Stimulated activated CD4-positive, alpha-beta T cell treated with anti-CD3 and anti-CD28 coated beads, Interleukin-4, amount 100 ng/mL, for 24 hours (primary cell): ENCODE measurements around the gene USP9Y.
"Not testable (repeated sequence)": the region's sequence is repeated elsewhere in the genome, so short reads cannot be mapped to it uniquely, and the experiment has no call there.

Experiments used
- DNase-seq: peaks from one replicate; pipeline ENCODE4 v3.0.0-alpha.2; 2020

USP9Y gene

DNA sequence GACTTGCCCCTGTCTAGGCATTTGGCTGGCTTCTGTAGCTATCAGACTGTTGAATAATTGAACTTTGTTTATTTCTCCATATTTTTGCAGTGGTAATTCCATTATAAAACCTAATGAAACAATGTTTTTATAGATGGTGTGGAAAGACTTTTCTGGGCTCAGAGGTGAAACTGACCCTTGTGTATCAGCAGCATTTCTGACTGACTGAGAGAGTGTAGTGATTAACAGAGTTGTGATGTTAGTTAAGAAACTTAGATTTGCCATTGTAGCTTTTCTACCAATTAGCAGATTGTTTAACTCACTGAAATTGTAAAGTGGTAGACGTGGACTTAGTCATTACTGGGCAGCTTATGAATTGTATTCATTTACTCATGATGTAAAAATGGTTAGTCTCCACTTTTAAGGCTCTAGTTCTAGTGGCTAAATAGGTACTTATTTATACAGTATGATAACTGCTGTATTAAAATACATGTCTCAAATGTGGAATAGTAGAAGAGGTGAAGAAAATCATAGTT is at the start of gene USP9Y:
Gene USP9Y, plus strand, starts transcription at position 51 of the 515 bp plus-strand sequence. CDS start 8,217 bp downstream, outside the sequence.
- no peak for DNase-seq

DNA sequence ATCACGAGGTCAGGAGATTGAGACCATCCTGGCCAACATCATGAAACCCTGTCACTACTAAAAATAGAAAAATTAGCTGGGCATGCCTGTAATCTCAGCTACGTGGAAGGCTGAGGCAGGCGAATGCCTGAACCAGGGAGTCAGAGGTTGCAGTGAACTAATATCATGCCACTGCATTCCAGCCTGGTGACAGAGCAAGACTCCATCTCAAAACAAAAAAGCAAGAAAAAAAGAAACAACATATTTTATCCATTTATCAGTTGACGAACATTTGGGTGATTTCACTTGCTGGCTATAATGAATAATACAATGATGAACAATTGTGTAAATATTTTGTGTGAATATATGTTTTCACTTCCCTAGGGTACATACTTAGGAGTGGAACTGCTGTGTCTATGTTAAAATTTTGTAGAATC is 49.4 kb upstream of the USP9Y start:
- DNase-seq: no peak

DNA sequence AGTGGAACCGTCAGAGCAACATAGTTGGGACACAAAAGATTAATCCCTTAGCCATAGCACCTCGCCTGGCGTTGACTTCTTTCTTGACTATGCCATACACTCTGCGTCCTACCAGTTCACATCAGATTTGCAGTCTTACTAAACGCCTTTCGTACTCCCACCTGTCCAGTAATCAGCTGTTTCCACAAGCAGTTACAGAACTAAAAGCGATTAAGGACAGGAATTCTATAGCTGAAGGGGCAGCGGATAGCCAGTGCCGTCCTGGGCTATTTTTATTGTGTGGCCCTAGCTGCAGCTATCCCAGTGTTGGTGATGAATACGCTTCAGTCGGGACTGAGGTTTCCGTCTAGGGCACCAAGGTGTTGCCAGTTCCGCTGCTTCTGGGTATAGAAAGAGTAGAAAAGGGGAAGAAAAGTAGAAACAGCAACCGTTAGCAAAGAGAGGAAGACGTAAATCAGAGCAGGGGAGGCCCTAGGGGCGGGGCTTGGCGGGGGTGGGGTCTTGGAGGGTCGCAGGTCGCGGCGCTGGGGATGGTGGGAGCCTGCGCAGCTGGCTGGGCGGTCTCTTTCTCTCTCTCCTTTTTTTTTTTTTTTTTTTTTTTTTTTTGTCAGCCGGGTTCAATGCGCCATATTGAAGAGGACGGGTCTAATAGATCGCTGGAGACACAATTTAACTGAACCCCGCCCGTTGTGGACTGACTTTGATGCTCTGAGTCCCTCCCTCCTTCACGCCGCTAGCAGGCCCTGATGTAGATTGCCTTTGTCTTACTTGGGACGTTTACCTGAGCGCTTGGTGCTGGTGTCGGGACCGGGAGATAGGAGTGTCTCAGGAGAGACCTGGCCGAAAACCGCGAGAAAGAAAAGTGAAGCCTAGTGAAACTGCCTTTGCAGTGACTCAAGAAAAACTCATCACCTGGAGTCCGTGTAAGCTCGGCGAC is 39.0 kb upstream of the USP9Y start:
- DNase-seq: peak; percentile 71

GRCh38 chrY:12662745-12663591 is 38.1 kb upstream of the USP9Y start:
- peak; percentile 47 for DNase-seq

DNA sequence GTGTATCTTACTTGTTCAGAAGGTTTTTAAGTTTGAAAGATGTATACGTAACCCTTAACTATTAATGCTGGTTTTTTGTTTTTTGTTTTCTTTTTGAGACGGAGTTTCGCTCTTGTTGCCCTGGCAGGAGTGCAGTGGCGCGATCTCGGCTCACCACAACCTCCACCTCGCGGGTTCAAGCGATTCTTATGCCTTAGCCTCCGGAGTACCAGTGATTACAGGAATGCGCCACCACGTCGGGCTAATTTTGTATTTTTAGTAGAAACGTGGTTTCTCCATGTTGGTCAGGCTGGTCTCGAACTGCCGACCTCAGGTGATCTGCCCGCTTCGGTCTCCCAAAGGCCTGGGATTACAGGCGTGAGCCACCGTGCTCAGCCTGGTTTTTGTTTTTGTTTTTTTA is 37.2 kb upstream of the USP9Y start:
- not testable (repeated sequence) for DNase-seq

DNA sequence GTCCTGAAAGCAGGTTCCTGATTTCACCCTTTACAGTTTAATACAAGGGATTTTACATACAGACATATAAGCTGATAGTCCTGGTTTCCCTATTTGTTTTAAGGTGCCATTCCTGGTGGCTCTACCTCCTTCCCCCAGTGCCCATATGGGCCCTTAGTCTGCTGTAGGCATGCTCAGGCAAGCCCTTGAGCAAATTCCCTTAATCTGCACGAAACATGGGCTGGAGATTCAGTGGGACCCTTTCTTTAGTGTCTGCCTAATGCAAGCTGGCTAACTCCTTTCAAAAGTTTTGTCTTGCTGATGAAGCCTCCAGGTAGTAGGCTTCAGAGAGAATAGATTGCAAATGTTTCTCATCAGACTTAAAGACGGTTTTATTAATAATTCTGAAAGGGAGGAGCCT is 22.9 kb upstream of the USP9Y start:
- no peak for DNase-seq

DNA sequence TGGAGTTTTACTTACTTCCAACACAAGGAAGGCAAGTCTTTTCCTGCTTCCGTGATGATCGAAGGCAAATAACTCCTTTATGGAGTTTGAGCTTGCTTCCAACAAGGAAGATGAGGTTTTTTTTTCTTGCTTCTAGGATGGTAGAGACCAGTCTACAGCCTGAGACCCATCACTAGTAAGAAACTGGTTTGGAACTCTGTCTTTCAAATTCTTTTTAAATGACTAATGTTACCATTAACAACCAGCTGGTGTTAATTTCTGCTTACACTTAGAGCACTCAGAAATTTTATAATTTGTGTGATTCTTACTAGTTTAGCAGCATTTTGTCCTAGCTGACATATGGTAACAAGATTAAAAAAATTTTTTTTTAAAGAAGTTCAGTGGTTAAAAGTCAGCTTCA is 19.5 kb upstream of the USP9Y start:
- no peak for DNase-seq

- DNase-seq: no peak
Measured at GRCh38 chrY:12688337-12688736, 12.7 kb upstream of the USP9Y start.

DNA sequence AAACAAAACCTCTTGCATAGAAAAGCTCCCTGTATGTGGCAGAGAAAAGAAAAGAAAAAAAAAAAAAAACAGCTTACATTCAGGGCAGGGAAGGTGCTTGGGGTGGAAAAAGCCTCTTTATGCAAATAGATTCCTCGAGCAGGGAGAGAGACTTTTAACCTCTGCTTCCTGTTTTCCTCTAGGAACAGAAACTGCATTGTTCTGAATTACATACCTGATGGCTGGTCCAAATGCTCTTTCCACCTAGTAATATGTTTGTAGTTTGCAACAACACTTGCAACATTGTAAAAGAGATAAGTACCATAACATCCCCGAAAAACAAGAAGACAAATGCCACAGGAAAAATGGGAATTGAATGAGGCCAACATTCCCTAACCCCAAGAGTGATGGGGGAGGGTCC is 944 bp upstream of the USP9Y start:
- DNase-seq: no peak

- no peak for DNase-seq
Measured at GRCh38 chrY:12702174-12702573, 1.1 kb downstream of the USP9Y start.

DNA sequence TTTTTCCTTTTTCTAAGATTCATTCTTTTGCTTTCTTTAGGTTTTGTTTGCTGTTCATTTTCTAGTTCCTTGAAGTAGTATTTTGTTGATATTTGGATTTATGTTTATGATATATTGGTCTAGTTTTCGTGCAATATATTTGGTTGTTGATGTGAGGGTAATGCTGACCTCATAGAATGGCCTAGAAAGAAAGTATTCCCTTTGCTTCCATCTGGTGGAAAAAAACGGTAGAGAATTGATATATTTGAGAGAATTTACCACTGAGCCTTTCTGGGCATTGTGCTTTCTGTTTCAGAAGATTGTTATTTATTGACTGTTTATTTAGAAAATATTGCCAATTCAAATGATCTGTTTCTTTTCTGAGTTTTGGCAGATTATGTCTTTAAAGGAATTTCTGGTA is 9.4 kb downstream of the USP9Y start:
- no peak for DNase-seq

DNA sequence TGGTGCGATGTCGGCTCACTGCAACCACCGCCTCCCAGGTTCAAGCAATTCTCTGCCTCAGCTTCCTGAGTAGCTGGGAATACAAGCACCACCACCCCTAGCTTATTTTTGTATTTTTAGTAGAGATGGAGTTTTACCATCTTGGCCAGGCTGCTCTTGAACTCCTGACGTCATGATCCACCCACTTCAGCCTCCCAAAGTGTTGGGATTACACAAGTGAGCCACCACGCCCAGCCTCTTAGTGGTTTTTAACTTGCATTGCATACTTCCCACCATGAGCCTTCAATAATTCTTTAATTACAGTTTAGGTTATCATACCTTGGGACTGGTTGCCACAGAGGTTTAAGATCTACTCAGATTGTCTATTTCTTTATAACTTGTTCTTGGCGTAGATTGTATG is 14.3 kb downstream of the USP9Y start:
- no peak for DNase-seq

GRCh38 chrY:12729746-12730145 is 28.7 kb downstream of the USP9Y start:
- no peak for DNase-seq

GRCh38 chrY:12733625-12734024 is 32.6 kb downstream of the USP9Y start:
- peak; percentile 60 for DNase-seq

DNA sequence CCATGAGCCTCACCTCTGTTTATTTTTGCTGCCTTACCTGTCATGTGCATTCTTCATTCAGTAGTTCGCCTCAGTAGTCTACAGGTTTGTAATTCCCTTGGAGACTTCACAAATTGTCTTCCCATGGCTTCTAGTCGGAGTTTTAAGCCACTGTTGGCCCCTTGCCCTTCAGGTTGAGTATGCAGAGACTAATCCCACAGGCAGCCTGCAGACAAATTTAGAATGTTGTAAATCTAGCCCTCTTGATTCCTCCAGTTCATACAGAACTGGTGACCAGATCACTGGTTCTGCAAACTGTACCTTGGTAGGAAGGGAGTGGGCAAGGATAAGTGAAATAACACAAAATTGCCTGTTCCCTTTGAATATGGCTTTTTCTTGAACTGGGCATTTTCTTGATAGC is 33.0 kb downstream of the USP9Y start:
- no peak for DNase-seq

DNA sequence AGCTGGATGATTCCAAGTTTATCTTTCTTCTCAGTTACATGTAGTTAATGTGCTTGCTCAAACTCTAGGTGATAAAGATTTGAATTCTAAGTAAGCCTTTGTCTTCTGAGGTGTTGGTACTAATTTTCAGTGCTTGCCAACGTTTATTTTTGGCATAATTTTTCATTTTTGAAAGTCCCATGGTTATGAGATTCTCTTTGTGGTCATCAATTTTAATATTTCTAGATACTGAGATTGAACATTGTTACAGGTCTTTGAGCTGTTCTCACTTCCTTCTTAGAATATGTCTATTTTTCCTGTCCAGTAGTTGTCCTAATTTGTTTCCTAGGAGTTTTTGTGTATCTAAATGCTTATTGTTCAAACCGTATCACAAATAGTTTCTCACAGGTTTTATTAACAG is 40.4 kb downstream of the USP9Y start:
- DNase-seq: no peak

DNA sequence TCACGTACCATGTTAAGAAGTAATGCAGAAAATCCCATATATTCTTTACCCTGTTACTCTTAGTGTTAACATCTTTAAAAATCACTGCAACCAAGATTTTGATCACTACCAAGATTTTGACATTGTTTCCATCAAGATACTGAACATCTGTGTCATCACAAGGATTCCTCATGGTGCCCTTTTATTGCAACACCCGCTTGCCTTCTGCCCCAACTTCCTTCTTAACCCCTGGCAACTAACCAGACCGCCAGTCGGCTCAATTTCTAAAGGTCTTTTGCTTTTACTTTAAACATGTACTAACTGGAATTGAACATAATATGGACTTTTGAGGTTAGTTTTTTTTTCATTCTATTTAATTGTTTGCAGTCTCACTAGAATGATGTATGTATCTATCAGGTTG is 41.7 kb downstream of the USP9Y start:
- no peak for DNase-seq

GRCh38 chrY:12744091-12744490 is 43.1 kb downstream of the USP9Y start:
- DNase-seq: no peak

DNA sequence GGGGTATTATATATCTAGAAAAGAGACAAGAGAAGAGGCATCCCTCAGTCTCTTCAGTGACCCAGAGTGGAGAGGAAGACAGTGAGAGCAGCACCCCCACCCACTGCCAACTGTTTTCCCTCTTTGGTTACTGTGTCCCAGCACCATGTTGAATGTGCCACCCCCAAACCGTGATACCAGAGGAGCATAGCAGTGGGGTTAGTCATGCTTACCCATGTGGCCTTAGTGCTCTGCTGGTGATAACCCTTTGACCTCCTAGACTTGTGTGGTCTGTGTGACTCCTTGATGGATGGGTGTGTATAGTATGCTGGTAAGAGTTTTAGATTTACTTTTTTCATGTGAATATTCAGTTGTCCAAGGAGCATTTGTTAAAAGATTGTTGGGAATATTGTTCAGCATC is 48.3 kb downstream of the USP9Y start:
- no peak for DNase-seq

DNA sequence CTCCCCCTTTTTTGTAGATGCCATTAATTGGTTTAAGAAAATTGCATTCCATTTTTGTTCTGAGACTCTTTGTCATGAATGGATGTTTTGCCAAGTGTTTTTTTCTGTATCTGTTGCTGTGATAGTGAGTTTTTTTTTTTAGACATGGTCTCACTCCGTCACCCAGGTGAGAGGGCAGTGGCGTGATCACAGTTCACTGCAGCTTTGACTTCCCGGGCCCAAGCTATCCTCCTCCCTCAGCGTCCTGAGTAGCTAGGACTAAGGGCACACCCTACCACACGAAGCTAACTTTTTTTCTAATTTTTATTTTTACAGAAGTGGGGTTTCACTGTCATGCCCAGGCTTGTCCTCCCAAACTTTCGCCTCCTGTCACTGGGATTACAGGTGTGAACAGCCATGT is 51.8 kb downstream of the USP9Y start:
- DNase-seq: no peak

GRCh38 chrY:12756021-12756420 is 55.0 kb downstream of the USP9Y start:
- no peak for DNase-seq

GRCh38 chrY:12765976-12766375 is 64.9 kb downstream of the USP9Y start:
- DNase-seq: no peak

DNA sequence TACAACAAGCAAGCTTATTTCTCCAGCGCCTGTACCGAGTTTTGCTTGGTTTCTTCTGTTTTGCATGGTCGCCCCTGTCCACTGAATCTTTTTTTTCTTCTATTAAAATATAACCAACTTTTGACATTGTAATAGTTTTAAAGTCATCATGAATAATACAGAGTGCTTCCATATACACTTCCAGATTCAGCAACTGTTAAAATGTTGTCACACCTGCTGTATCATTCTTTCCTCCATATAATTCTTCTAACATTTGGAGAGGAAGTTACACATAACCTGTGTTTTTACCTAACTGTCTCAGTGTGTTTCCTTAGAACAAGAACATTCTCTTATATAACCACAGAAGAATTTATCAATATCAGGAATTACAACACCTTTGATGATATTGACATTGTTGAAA is 83.5 kb downstream of the USP9Y start:
- DNase-seq: no peak

GRCh38 chrY:12793999-12794398 is 93.0 kb downstream of the USP9Y start:
- no peak for DNase-seq
